ENCODE results near the gene ATP6V1F.

ATP6V1F gene, protein sequence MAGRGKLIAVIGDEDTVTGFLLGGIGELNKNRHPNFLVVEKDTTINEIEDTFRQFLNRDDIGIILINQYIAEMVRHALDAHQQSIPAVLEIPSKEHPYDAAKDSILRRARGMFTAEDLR

DNA sequence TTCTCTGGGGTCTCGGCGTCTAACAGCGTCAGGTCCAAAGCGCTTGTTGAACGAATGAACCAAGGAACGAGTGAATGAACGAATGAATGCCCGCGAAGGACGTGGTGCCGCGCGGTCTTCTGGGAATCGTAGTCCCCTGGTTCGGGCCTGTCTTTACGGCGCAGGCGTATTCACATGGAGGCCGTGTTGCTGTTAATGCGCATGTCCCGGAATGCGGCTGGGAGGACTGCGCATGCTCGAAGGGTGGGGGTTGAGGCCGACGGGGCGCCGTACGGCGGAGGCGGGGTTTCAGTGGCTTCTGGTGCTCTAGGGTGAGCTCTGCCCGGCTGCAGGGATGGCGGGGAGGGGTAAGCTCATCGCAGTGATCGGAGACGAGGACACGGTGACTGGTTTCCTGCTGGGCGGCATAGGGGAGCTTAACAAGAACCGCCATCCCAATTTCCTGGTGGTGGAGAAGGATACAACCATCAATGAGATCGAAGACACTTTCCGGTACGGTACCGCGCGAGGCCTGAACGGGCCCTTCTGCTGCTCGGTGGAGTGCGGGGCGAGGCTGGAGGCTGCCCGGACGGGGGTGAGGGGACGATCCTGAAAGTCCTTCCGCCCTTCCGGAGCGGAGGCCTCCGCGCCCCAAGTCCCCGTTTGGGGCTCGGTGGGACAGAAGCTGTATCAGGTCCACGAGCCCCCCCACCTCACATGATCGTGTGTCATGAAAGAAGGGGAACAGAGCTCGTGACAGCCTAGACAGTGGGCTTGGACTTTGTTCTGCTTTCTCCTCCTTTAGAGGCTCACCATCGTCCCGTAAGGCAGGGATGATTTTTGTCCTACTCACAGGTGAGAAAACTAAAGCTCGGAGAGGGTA is at the start of gene ATP6V1F:
Gene ATP6V1F (plus strand): TSS at position 286 of the 862 bp plus-strand sequence. CDS start 49 bp downstream, at position 335.
- peaks cover 16% of the 10 kb centered on the region for H3K36me3 Mint-ChIP-seq (ENCODE audit: low read depth)
- no peaks in the 10 kb centered on the region for H3K27me3 Mint-ChIP-seq
- H3K9me3 Mint-ChIP-seq: no peaks in the 10 kb centered on the region
- H3K4me1 Mint-ChIP-seq (ENCODE audit: low read depth): peaks cover 22% of the 10 kb centered on the region
- H3K4me3 Mint-ChIP-seq: peak within 1 kb of the TSS; percentile 93
- H3K27ac Mint-ChIP-seq: peak within 1 kb of the TSS; percentile 93

DNA sequence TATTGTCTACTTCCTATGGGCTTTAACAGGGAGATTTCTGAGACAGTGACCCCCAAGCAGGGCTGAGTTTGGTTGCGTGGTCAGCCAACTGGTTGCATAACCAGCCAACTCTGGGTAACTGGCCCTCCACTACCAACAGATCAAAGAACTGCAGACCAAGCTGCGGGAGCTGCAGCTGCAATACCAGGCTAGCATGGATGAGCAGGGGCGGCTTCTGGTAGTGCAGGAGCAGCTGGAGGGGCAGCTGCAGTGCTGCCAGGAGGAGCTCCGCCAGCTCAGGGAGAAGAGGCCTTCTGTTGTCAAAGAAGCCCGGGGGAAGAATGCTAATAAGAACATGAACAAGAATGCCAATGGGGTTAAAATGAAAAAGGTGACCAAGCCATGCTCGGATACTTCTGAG is 48.2 kb upstream of the ATP6V1F start:
- Mint-ChIP-seq H3K27me3 (no peaks in the 10 kb centered on the region), H3K9me3 (no peaks in the 10 kb centered on the region), H3K36me3 (ENCODE audit: low read depth) (no peaks in the 10 kb centered on the region)

DNA sequence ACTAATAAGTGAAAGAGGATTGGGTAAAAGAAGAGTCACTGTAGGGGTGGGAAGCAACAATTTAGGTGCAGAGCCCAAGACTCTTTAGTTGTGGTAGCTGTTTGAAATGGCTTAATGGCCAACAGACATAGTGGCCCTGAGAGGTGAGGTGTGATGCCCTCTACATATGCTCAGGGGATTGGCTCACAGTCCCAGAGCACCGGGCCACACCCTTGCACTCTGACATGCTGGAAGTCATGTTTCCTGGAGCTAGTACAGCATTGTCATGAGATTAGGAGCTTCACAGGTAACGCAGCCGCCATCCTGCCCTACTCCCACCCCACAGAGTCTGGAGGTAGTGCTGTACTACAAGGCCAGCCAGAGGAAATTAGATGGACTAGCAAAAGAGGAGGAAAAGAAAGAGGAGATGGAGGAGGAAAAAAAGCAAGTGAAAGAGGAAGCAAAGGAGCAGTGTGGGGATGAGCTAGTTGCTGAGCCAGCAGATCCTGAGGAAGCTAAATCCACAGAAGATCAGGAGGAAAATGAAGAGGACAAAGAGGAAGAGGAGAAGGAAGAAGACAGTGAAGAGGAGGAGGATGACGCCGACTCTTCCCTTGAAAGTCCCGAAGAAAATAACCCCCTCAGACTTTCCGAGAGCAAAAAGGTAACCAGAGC is 47.2 kb upstream of the ATP6V1F start:
- H3K36me3 Mint-ChIP-seq (ENCODE audit: low read depth): no peaks in the 10 kb centered on the region
- peaks cover 7% of the 10 kb centered on the region for H3K4me1 Mint-ChIP-seq (ENCODE audit: low read depth)
- H3K27me3 Mint-ChIP-seq: no peaks in the 10 kb centered on the region
- H3K9me3 Mint-ChIP-seq: no peaks in the 10 kb centered on the region
- H3K27ac Mint-ChIP-seq: no peak overlapping the region
- H3K4me3 Mint-ChIP-seq: no peak overlapping the region

More for the DNA sequence above, 48.2 kb upstream of the ATP6V1F start:
- Mint-ChIP-seq H3K4me3 (no peak overlapping the region), H3K4me1 (ENCODE audit: low read depth) (no peaks in the 10 kb centered on the region), H3K27ac (no peak overlapping the region)

DNA sequence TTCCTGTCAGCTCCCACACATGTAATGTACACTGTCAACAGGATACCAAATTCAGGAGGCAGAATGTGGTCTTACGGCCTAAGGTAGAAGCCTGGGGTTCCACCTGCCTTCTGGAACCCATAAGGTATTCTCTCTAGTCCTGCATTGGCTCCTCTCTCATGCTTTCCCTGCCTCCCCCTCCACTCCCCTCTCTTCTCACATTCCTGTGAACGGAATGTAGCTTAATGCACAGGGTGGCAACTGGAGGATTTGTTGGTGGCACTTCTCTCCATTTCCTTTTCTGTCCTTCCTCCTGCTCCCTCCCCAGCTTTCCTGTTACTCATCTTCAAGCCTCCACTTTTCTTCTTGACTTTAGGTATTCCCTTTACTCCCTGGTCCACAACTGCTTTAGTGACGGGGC is 44.0 kb upstream of the ATP6V1F start:
- Mint-ChIP-seq H3K4me3 (no peak overlapping the region), H3K4me1 (ENCODE audit: low read depth) (peaks cover 9% of the 10 kb centered on the region), H3K9me3 (no peaks in the 10 kb centered on the region), H3K27me3 (no peaks in the 10 kb centered on the region), H3K27ac (no peak overlapping the region), H3K36me3 (ENCODE audit: low read depth) (no peaks in the 10 kb centered on the region)

DNA sequence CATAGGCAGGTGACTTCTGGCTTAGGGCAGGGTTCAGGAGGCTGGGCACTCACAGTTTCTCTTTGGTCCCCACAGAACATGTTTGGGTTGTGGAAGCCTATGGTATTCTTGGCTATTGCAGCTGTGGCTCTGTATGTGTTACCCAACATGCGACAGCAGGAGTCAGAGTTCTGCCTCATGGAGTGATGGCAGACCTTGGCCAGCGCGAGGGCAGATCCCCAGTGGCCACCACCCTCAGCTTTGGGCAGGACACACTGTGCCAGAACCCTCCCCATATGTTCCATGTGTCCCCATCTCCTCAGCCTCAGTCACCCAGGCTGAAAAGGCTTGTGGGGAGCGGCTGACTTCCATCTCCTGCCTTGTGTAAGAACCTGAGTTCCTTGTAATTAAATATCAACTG is 40.9 kb upstream of the ATP6V1F start:
- no peak overlapping the region for H3K27ac Mint-ChIP-seq
- no peak overlapping the region for H3K4me3 Mint-ChIP-seq
- no peaks in the 10 kb centered on the region for H3K36me3 Mint-ChIP-seq (ENCODE audit: low read depth)
- peaks cover 2% of the 10 kb centered on the region for H3K27me3 Mint-ChIP-seq
- H3K4me1 Mint-ChIP-seq (ENCODE audit: low read depth): peaks cover 9% of the 10 kb centered on the region
- H3K9me3 Mint-ChIP-seq: no peaks in the 10 kb centered on the region

DNA sequence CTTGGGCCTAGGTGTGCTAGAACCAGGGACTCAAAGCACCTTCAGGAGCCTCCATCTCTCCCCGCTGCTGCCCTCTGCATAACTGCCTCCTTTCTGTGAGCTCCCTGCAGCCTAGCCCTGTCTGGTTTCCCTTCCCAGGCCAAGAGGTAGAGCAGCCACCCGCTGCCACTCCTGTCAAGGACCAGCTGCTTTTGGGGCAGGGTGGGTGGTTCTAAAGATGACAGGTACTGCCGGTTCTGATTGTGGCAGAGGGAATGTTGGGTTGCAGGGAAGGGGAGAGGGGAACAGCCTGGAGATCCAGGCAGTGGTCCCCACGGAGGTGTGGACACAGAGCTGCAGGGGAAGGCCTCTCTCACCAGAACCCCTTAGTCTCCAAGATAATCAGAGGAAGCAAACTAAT is 36.1 kb upstream of the ATP6V1F start:
- Mint-ChIP-seq H3K27me3 (peaks cover 39% of the 10 kb centered on the region), H3K36me3 (ENCODE audit: low read depth) (no peaks in the 10 kb centered on the region), H3K4me3 (no peak overlapping the region), H3K9me3 (no peaks in the 10 kb centered on the region), H3K27ac (no peak overlapping the region), H3K4me1 (ENCODE audit: low read depth) (peaks cover 15% of the 10 kb centered on the region)

DNA sequence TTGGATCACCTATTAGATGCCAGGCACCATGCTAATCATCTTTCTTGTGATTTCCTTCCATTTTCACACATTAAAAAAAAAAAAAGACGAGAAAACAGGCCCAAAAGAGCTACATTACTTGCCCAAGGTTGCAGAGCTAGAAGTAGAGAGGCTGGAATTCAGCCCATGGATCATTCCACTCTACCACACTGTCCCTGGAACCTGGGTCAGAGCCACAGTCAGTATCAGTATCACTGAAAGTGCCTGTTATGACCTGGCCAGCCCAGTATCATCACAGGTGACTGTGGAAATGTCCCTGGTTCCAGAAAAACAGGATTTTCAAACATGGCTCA is 35.8 kb upstream of the ATP6V1F start:
- H3K27me3 Mint-ChIP-seq: peaks cover 41% of the 10 kb centered on the region
- H3K4me1 Mint-ChIP-seq (ENCODE audit: low read depth): peaks cover 19% of the 10 kb centered on the region
- no peak overlapping the region for H3K27ac Mint-ChIP-seq
- no peak overlapping the region for H3K4me3 Mint-ChIP-seq
- no peaks in the 10 kb centered on the region for H3K36me3 Mint-ChIP-seq (ENCODE audit: low read depth)
- no peaks in the 10 kb centered on the region for H3K9me3 Mint-ChIP-seq

DNA sequence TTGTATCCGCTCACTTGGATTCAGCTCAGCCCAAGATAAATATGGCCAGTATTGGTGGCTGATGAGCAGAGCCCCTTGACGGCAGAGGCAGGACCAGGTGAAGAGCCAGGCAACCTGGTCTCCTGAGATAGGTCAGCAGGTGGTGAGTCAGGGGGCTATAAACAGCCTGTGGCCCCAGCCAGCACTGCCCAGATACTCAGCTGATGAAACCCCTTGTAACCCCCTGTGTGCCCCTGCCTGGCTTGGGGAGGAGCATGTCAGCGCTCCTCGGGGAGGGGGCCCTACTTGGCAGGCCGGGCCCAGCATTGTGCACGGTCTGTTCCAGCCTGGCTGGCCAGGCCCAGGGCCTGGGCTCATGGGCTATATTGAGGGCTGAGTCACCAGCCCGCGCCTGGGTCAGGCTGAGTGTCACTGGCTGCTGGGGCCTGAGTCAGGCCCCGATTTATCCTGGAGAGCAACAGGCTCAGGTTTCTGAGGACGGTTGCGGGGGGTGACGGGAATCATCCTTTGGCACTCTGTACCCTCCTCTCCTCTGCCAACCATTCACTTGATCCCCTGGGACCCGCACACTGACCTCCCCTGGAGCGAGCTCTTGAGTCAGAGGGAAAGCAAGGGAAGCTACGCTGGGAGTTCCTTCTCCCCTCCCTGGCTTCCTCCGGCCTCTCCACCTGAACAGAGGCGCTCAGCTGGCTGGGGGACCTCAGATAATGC is 35.3 kb upstream of the ATP6V1F start:
- Mint-ChIP-seq H3K4me3 (no peak overlapping the region), H3K27me3 (peaks cover 41% of the 10 kb centered on the region), H3K27ac (no peak overlapping the region), H3K4me1 (ENCODE audit: low read depth) (peaks cover 19% of the 10 kb centered on the region), H3K9me3 (no peaks in the 10 kb centered on the region), H3K36me3 (ENCODE audit: low read depth) (no peaks in the 10 kb centered on the region)

DNA sequence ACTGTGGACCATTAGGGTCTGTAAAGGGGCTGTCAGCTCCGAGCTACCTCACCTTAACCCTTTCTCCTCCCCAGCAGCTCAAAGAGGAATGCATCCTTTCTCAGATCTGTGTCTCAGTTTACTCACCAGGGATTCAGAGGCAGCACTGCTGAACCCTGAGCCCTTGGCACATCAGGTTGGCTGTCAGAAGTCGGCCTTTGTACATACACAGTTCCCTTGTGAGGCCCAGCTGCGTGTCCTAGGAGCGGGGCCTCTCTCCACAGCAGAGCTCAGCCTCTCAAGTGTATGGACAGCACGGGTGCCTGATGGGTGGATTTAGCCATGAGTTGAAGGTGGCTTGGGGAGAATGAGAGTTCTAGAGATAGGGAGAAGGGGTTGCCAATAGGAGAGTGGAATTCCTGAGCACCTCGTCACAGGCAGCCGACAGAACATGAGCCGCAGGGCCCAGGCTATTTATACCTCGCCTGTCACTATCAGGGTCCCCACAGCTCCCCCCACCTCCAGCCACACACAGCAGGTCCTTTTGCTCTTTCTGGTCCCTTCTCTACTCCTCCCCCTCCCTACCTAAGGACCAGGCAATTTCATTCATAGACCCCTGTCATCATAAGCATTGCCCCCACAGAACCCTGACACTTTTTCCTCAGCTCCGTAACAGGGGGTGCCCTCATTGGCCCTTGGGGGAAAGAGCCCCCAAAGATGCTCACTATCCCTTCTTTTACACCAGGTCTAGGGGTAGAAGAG is 34.5 kb upstream of the ATP6V1F start:
- Mint-ChIP-seq H3K27me3 (peaks cover 41% of the 10 kb centered on the region), H3K4me3 (no peak overlapping the region), H3K4me1 (ENCODE audit: low read depth) (peaks cover 19% of the 10 kb centered on the region), H3K36me3 (ENCODE audit: low read depth) (no peaks in the 10 kb centered on the region), H3K27ac (no peak overlapping the region), H3K9me3 (no peaks in the 10 kb centered on the region)

DNA sequence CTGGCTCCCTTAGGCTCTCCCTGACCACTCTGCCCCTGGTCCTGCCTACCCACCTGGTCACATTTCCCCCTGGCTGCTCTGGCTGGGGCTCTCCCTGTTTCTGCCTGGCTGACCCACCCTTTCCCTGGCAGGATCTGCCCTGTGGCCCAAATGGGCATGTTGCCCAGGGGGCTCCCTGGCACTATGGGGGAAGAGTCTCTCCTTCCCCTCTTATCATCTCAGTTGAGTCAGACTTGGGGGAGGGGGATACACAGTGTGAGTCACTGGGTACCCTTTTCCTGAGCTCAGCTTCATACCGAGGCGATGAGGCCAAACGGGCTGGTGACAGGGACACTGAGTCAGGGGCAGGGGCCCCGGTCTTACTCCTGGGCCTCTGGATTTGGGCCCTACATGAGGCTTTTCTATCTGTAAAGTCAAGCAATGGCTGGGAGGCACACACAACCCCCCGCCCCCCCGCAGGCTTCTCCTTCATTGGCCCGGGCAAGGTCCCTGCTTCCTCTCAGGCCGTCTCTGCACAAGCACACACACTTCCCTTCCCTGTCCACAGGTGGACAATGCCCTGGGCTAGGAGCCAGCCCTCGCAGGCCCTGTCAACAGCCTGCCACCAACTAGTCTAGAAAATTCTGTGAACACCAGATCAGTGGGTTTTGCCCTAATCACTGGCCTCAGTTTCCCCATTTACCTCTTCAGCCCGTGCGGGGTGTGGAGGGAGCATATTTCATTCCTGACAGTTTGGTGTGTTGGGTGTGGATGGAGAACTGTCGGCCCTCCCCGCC is 33.1 kb upstream of the ATP6V1F start:
- Mint-ChIP-seq H3K4me1 (ENCODE audit: low read depth) (peaks cover 19% of the 10 kb centered on the region), H3K36me3 (ENCODE audit: low read depth) (no peaks in the 10 kb centered on the region), H3K4me3 (peak overlapping the region; percentile 35), H3K27ac (no peak overlapping the region), H3K9me3 (no peaks in the 10 kb centered on the region), H3K27me3 (peaks cover 46% of the 10 kb centered on the region)

DNA sequence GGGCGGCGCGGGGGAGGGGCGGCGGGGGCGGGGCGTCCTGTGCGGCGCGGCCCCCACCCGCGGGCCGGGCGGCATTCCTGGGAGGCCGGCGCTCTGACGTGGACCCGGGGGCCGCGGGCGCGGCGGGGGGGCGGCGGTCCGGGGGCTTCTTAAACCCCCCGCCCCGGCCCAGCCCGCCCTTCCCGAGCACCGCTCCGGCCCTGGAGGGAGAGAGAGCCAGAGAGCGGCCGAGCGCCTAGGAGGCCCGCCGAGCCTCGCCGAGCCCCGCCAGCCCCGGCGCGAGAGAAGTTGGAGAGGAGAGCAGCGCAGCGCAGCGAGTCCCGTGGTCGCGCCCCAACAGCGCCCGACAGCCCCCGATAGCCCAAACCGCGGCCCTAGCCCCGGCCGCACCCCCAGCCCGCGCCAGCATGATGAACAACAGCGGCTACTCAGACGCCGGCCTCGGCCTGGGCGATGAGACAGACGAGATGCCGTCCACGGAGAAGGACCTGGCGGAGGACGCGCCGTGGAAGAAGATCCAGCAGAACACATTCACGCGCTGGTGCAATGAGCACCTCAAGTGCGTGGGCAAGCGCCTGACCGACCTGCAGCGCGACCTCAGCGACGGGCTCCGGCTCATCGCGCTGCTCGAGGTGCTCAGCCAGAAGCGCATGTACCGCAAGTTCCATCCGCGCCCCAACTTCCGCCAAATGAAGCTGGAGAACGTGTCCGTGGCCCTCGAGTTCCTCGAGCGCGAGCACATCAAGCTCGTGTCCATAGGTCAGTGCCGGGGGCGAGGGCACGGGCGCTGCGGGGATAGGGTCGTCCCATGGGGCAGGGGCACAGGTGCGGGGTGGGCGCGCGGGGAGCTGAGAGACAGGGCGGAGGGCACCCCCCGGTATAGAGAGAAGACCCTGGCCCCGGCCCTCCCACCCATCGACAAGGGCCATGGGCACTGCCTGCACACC is 32.2 kb upstream of the ATP6V1F start, which contains the start of gene FLNC:
Gene FLNC (plus strand): TSS at position 176 of the 947 bp plus-strand sequence. CDS start 232 bp downstream, at position 408.
- Mint-ChIP-seq H3K27me3 (peaks cover 46% of the 10 kb centered on the region), H3K9me3 (no peaks in the 10 kb centered on the region), H3K36me3 (ENCODE audit: low read depth) (no peaks in the 10 kb centered on the region), H3K27ac (no peak within 1 kb of the TSS), H3K4me3 (peak within 1 kb of the TSS; percentile 51), H3K4me1 (ENCODE audit: low read depth) (peaks cover 19% of the 10 kb centered on the region)

DNA sequence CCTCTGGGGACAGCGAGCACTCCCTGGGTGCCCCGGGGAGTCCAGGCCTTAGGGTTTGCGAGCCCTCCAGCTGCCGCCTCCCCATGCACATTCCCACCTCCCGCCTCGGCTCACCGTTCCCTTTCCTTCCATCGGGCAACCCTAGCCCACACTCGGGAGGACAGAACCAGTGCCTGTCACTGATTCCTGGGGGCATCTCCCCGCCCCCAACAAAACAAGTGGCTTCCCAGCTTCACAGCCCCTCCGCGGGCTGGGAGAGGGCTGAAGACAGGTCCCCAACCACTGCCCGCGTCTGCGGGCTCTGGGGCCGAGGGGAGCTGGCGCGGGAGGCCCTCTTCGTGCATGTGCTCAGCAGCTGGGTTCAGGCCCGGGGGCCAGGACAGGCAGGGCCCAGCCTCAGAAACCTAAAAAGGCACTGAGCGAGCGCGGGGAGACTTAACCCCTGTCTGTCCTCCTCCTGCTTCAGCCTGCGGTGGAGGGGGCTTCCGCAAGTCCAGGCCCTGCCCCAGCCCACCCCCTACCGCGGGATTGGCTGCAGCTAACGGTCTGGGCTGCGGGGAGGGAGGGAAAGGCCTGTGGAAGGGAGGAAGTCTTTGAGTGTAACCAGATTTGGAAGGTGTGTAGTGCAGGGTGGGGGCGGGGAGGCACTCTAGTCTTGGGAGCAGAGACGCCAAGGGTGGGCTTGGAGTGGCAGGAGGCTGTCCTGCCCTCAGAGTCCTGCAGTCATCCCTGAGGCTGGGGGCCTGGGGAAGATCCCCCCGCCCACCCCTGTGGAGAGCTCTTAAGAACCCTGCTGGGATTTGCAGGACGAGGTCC is 31.3 kb upstream of the ATP6V1F start:
- H3K27me3 Mint-ChIP-seq: peaks cover 46% of the 10 kb centered on the region
- peaks cover 19% of the 10 kb centered on the region for H3K4me1 Mint-ChIP-seq (ENCODE audit: low read depth)
- peak overlapping the region; percentile 35 for H3K4me3 Mint-ChIP-seq
- H3K36me3 Mint-ChIP-seq (ENCODE audit: low read depth): no peaks in the 10 kb centered on the region
- no peak overlapping the region for H3K27ac Mint-ChIP-seq
- no peaks in the 10 kb centered on the region for H3K9me3 Mint-ChIP-seq

All from stimulated activated naive CD8-positive, alpha-beta T cell treated with anti-CD3 and anti-CD28 coated beads, Interleukin-15, Interleukin-2, amounts not matched to agents 100 ng/mL and 50 ng/mL, for 24 hours (primary cell).